GM19099 (cell line): Measurements from ENCODE around the gene EXOSC2.
A peak's percentile ranks its signal among the peaks of the same experiment; 100 is the strongest.

Experiments
- POLR2A ChIP-seq: IDR thresholded peaks from 3 replicates; pipeline ENCODE4 v1.6.1; 2011; ENCODE audit warnings: low read depth; ENCODE audit not compliant: insufficient read length; ENCODE audit errors: extremely low read depth

EXOSC2 gene

GRCh38 chr9:130703501-130703900 lies 9.9 kb downstream of the EXOSC2 start:
- TF ChIP-seq POLR2A: no peak

GRCh38 chr9:130707225-130707976 lies 13.8 kb downstream of the EXOSC2 start:
- TF ChIP-seq POLR2A: no peak

- no peak for TF ChIP-seq POLR2A
Observed at GRCh38 chr9:130710822-130711352, 17.3 kb downstream of the EXOSC2 start.

GRCh38 chr9:130711469-130711868 lies 17.9 kb downstream of the EXOSC2 start:
- no peak for TF ChIP-seq POLR2A

- peak; percentile 79 for TF ChIP-seq POLR2A
Observed at GRCh38 chr9:130712564-130713285, 19.1 kb downstream of the EXOSC2 start.

GRCh38 chr9:130713286-130713960 lies 19.8 kb downstream of the EXOSC2 start:
- no peak for TF ChIP-seq POLR2A

GRCh38 chr9:130714586-130715110 lies 21.1 kb downstream of the EXOSC2 start:
- TF ChIP-seq POLR2A: no peak

GRCh38 chr9:130715270-130715669 lies 21.7 kb downstream of the EXOSC2 start:
- TF ChIP-seq POLR2A: no peak

GRCh38 chr9:130718562-130718961 lies 25.0 kb downstream of the EXOSC2 start:
- TF ChIP-seq POLR2A: no peak

- TF ChIP-seq POLR2A: no peak
Observed at GRCh38 chr9:130720762-130721161, 27.2 kb downstream of the EXOSC2 start.

- no peak for TF ChIP-seq POLR2A
Observed at GRCh38 chr9:130728721-130729120, 35.1 kb downstream of the EXOSC2 start.

- TF ChIP-seq POLR2A: no peak
Observed at GRCh38 chr9:130729145-130729544, 35.6 kb downstream of the EXOSC2 start.

GRCh38 chr9:130731355-130731754 lies 37.8 kb downstream of the EXOSC2 start:
- no peak for TF ChIP-seq POLR2A

GRCh38 chr9:130732136-130732535 lies 38.6 kb downstream of the EXOSC2 start:
- TF ChIP-seq POLR2A: no peak

- no peak for TF ChIP-seq POLR2A
Observed at GRCh38 chr9:130732793-130733221, 39.2 kb downstream of the EXOSC2 start.
